CD1c-positive myeloid dendritic cell (primary cell): Measurements from ENCODE around the gene OPN1SW.

Experiments used
- DNase-seq: peaks from one replicate; pipeline ENCODE4 v3.0.0-alpha.2; 2016; ENCODE audit errors: extremely low spot score

Gene OPN1SW

GRCh38 chr7:128733278-128733645 is 42.3 kb downstream of the OPN1SW start:
- DNase-seq, result no peak

GRCh38 chr7:128732521-128733277 is 42.9 kb downstream of the OPN1SW start:
- no peak for DNase-seq

GRCh38 chr7:128731184-128731583 is 44.4 kb downstream of the OPN1SW start:
- no peak for DNase-seq

GRCh38 chr7:128729494-128729893 is 46.1 kb downstream of the OPN1SW start:
- no peak for DNase-seq

GRCh38 chr7:128728598-128728997 is 47.0 kb downstream of the OPN1SW start:
- no peak for DNase-seq

GRCh38 chr7:128727239-128727638 is 48.4 kb downstream of the OPN1SW start:
- DNase-seq, result no peak

- DNase-seq, result no peak
Measured at GRCh38 chr7:128726737-128727072, 48.9 kb downstream of the OPN1SW start.

GRCh38 chr7:128726059-128726736 is 49.4 kb downstream of the OPN1SW start:
- no peak for DNase-seq

GRCh38 chr7:128725531-128725930 is 50.1 kb downstream of the OPN1SW start:
- no peak for DNase-seq

- DNase-seq, result no peak
Measured at GRCh38 chr7:128724743-128725142, 50.9 kb downstream of the OPN1SW start.
